Gastrocnemius medialis (tissue), 4 donors: Measurements from ENCODE around the gene LRP1.

ENCODE experiments used
- POLR2A ChIP-seq, 2 donors: fragments of 450-650 bp; IDR thresholded peaks; one replicate each; pipeline ENCODE4 v1.6.1; 2017; ENCODE audit warnings: antibody characterized with exemption in 2 of 2, mild to moderate bottlenecking in 2 of 2, moderate library complexity in 2 of 2
- TF ChIP-seq, protein P1 (sequence below), 5 experiments: fragments of 450-650 bp in 3 of 5; fragments of 200-600 bp in 2 of 5; sonication (generic) in 2 of 5; IDR thresholded peaks in 4 of 5; conservative IDR thresholded peaks in 1 of 5; 1 replicate in 4 of 5; 2 replicates in 1 of 5; pipeline ENCODE4 v1.5.1; 2016 to 2019; ENCODE audit warnings: antibody characterized with exemption in 5 of 5, mild to moderate bottlenecking in 3 of 5, moderate library complexity in 3 of 5

DNA sequence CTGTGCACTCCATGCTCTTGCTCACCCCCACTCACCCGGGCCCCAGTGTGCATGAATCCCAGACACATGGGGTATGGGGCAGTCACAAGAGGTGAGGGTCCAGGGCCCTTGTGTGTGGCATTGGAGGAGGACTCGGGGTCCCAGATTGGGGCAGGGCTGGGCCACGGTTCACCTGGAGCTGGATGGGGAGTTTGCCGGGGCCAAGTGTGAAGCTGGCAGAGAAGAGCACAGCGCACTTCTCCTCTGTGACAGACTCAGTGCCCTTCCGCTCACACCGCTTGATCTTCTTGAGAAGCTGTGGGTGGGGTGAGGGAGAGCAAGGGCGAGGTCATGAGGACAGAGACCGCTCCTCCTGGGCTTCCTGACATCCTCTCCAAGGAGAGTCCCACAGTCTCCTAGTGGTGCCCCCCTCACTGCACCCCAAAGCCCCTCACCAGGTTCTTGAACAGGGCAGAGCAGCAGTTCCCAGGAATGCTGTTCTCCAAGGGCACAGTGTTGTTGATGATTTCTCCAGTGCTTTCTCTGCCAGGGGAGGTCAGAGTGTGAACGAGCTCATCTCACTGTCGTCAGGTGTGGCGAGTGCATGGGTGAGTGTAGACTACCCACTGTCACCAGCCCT is 23.9 kb upstream of the LRP1 start:
- TF ChIP-seq, protein P1, sequence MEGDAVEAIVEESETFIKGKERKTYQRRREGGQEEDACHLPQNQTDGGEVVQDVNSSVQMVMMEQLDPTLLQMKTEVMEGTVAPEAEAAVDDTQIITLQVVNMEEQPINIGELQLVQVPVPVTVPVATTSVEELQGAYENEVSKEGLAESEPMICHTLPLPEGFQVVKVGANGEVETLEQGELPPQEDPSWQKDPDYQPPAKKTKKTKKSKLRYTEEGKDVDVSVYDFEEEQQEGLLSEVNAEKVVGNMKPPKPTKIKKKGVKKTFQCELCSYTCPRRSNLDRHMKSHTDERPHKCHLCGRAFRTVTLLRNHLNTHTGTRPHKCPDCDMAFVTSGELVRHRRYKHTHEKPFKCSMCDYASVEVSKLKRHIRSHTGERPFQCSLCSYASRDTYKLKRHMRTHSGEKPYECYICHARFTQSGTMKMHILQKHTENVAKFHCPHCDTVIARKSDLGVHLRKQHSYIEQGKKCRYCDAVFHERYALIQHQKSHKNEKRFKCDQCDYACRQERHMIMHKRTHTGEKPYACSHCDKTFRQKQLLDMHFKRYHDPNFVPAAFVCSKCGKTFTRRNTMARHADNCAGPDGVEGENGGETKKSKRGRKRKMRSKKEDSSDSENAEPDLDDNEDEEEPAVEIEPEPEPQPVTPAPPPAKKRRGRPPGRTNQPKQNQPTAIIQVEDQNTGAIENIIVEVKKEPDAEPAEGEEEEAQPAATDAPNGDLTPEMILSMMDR (IDR thresholded peaks at IDR 0.05 in 4 of 5, conservative IDR thresholded peaks at IDR 0.05 in 1 of 5): no peak
- TF ChIP-seq POLR2A (IDR thresholded peaks at IDR 0.05): no peak
